MM.1S (cell line): ENCODE results near the gene IL22RA2.

Source experiments
- EZH2 ChIP-seq: fragments of 300-600 bp; sonication (generic); optimal IDR thresholded peaks from 2 replicates; pipeline ENCODE3; 2017; ENCODE audit warnings: low read depth, mild to moderate bottlenecking, antibody characterized with exemption, low read length, mixed read lengths
- TF ChIP-seq, protein P1 (sequence below): fragments of 300-600 bp; sonication (generic); IDR thresholded peaks from 2 replicates; pipeline ENCODE4 v1.5.1; 2016; ENCODE audit warnings: antibody characterized with exemption, low read length, mixed read lengths

DNA sequence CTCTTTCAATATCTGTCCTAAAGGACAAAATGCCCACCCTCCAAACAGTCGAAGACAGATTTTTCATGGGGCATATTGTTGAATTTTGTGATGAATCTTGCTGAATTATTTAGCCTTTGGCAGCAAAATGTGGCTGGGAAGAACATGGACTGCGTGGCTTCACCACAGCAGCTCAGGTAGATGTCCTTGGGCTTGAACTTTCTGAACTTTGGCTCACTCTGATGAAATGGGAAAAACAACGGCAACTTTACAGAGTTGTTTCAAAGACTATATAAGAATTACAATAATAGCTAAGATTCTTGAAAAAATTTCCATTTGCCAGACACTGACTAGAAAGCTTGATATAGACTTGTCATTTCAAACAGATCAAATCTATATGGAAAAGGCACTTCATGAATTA lies 75.9 kb downstream of the IL22RA2 start:
- TF ChIP-seq, protein P1, sequence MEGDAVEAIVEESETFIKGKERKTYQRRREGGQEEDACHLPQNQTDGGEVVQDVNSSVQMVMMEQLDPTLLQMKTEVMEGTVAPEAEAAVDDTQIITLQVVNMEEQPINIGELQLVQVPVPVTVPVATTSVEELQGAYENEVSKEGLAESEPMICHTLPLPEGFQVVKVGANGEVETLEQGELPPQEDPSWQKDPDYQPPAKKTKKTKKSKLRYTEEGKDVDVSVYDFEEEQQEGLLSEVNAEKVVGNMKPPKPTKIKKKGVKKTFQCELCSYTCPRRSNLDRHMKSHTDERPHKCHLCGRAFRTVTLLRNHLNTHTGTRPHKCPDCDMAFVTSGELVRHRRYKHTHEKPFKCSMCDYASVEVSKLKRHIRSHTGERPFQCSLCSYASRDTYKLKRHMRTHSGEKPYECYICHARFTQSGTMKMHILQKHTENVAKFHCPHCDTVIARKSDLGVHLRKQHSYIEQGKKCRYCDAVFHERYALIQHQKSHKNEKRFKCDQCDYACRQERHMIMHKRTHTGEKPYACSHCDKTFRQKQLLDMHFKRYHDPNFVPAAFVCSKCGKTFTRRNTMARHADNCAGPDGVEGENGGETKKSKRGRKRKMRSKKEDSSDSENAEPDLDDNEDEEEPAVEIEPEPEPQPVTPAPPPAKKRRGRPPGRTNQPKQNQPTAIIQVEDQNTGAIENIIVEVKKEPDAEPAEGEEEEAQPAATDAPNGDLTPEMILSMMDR, result no peak
- TF ChIP-seq EZH2, result no peak
